Mesenchymal stem cell (in vitro differentiated cells and primary cell): ENCODE data around the gene MPDZ.

Source experiments
- DNase-seq: peaks from one replicate; pipeline ENCODE4 v3.0.0-alpha.2; 2013
- H2AFZ ChIP-seq: one replicate; pipeline ENCODE4 v1.6.1; 2013; ENCODE audit warnings: low read depth, mild to moderate bottlenecking, control low read depth, inconsistent platforms, low read length, moderate library complexity
- H2AK5ac ChIP-seq: 2 replicates; pipeline ENCODE4 v1.6.1; 2013; ENCODE audit warnings: low read length, moderate library complexity, mild to moderate bottlenecking, inconsistent platforms; ENCODE audit not compliant: severe bottlenecking
- H2BK120ac ChIP-seq: one replicate; pipeline ENCODE4 v1.6.1; 2013; ENCODE audit warnings: low read depth, mild to moderate bottlenecking, inconsistent platforms, low read length, moderate library complexity
- H2BK12ac ChIP-seq, 2 experiments: one replicate each; pipeline ENCODE4 v1.6.1; 2013; ENCODE audit warnings: inconsistent platforms in 2 of 2, low read length in 2 of 2, mild to moderate bottlenecking in 2 of 2, moderate library complexity in 2 of 2, control low read depth in 1 of 2
- H2BK15ac ChIP-seq: one replicate; pipeline ENCODE4 v1.6.1; 2013; ENCODE audit warnings: mild to moderate bottlenecking, low read depth, inconsistent platforms; ENCODE audit not compliant: poor library complexity, severe bottlenecking
- H2BK5ac ChIP-seq: 2 replicates; pipeline ENCODE4 v1.6.1; 2013; ENCODE audit warnings: low read depth, mild to moderate bottlenecking, low read length, control low read depth, inconsistent platforms; ENCODE audit not compliant: poor library complexity, severe bottlenecking
- H3K14ac ChIP-seq, 2 experiments: one replicate each; pipeline ENCODE4 v1.6.1; 2013; ENCODE audit warnings: inconsistent platforms in 2 of 2, low read length in 2 of 2, control low read depth in 1 of 2, mild to moderate bottlenecking in 1 of 2, moderate library complexity in 1 of 2
- H3K18ac ChIP-seq, 2 experiments: one replicate each; pipeline ENCODE4 v1.6.1; 2013; ENCODE audit warnings: inconsistent platforms in 2 of 2, low read length in 2 of 2, control low read depth in 1 of 2, low read depth in 1 of 2, mild to moderate bottlenecking in 1 of 2
- H3K23ac ChIP-seq, 2 experiments: one replicate each; pipeline ENCODE4 v1.6.1; 2013; ENCODE audit warnings: inconsistent platforms in 2 of 2, low read length in 2 of 2, mild to moderate bottlenecking in 2 of 2, moderate library complexity in 2 of 2, control low read depth in 1 of 2
- H3K27ac ChIP-seq: 2 replicates; pipeline ENCODE4 v1.5.1; 2013; ENCODE audit warnings: mild to moderate bottlenecking, moderate library complexity, low read length, control low read depth, inconsistent platforms; ENCODE audit not compliant: poor library complexity, severe bottlenecking
- H3K27me3 ChIP-seq, 2 experiments: 2 replicates each; pipeline versions ENCODE4 v1.6.1 to v1.7.0; 2013; ENCODE audit warnings: low read length in 2 of 2, mild to moderate bottlenecking in 2 of 2, moderate library complexity in 2 of 2, control low read depth in 1 of 2, inconsistent platforms in 1 of 2; ENCODE audit not compliant: control insufficient read depth in 1 of 2, insufficient read depth in 1 of 2
- H3K36me3 ChIP-seq, 2 experiments: 2 replicates each; pipeline versions ENCODE4 v1.6.1 to v1.7.0; 2013; ENCODE audit warnings: low read length in 2 of 2, control low read depth in 1 of 2, inconsistent platforms in 1 of 2, low read depth in 1 of 2, mild to moderate bottlenecking in 1 of 2; ENCODE audit not compliant: insufficient read depth in 2 of 2, control insufficient read depth in 1 of 2
- H3K4ac ChIP-seq, 2 experiments: one replicate each; pipeline ENCODE4 v1.6.1; 2013; ENCODE audit warnings: inconsistent platforms in 2 of 2, low read length in 2 of 2, mild to moderate bottlenecking in 2 of 2, moderate library complexity in 2 of 2, control low read depth in 1 of 2, low read depth in 1 of 2
- H3K4me1 ChIP-seq: 2 replicates; pipeline ENCODE4 v1.6.1; 2013; ENCODE audit warnings: low read depth, low read length, control low read depth; ENCODE audit not compliant: control insufficient read depth, insufficient read depth
- H3K4me2 ChIP-seq: 2 replicates; pipeline ENCODE4 v1.6.1; 2013; ENCODE audit warnings: low read length, mild to moderate bottlenecking, inconsistent platforms; ENCODE audit not compliant: poor library complexity, severe bottlenecking
- H3K4me3 ChIP-seq, 2 experiments: 2 replicates each; pipeline versions ENCODE4 v1.5.1 to v1.7.0; 2013; ENCODE audit warnings: low read length in 2 of 2, mild to moderate bottlenecking in 2 of 2, control low read depth in 1 of 2, low read depth in 1 of 2; ENCODE audit not compliant: insufficient read depth in 1 of 2
- H3K79me1 ChIP-seq: replicated peaks from 2 replicates; pipeline ENCODE4 v1.6.1; 2013; ENCODE audit warnings: mild to moderate bottlenecking, control low read depth, low read length, inconsistent platforms; ENCODE audit not compliant: poor library complexity, severe bottlenecking
- H3K9ac ChIP-seq: 2 replicates; pipeline ENCODE4 v1.7.0; 2013; ENCODE audit warnings: mild to moderate bottlenecking, low read length, moderate library complexity
- H3K9me3 ChIP-seq: 2 replicates; pipeline ENCODE4 v1.7.0; 2013; ENCODE audit warnings: mild to moderate bottlenecking, low read length; ENCODE audit not compliant: control insufficient read depth
- H4K8ac ChIP-seq: one replicate; pipeline ENCODE4 v1.6.1; 2013; ENCODE audit warnings: inconsistent platforms, mild to moderate bottlenecking, low read length, moderate library complexity
- H4K91ac ChIP-seq: one replicate; pipeline ENCODE4 v1.6.1; 2013; ENCODE audit warnings: mild to moderate bottlenecking, low read length, inconsistent platforms
- WGBS: methylation state at CpG from one replicate; pipeline ENCODE4 v1.1.7; 2013; ENCODE audit warnings: mixed read lengths; 5-methylcytosine and 5-hydroxymethylcytosine counted together

The MPDZ gene

GRCh38 chr9:13179257-13179656, 100.2 kb downstream of the MPDZ start:
- H3K4me2 ChIP-seq, result no peak overlapping the region
- no peak overlapping the region for H4K91ac ChIP-seq
- no peak overlapping the region for H2BK12ac ChIP-seq
- H3K9me3 ChIP-seq, result no peaks in the 10 kb centered on the region
- no peak overlapping the region for H2AFZ ChIP-seq
- no peak overlapping the region for H3K14ac ChIP-seq
- H2AK5ac ChIP-seq, result no peak overlapping the region
- H3K18ac ChIP-seq, result no peak overlapping the region
- no peaks in the 10 kb centered on the region for H3K27me3 ChIP-seq
- no peak overlapping the region for H2BK120ac ChIP-seq
- no peak overlapping the region for H3K4me3 ChIP-seq
- no peak overlapping the region for H2BK5ac ChIP-seq
- H3K36me3 ChIP-seq, result peaks cover 0 to 48% of the 10 kb centered on the region in 2 experiments
- no peak for DNase-seq
- peaks cover 1% of the 10 kb centered on the region for H3K4me1 ChIP-seq
- no peak overlapping the region for H2BK15ac ChIP-seq
- H3K4ac ChIP-seq, result no peak overlapping the region
- H3K9ac ChIP-seq, result no peak overlapping the region
- H4K8ac ChIP-seq, result no peak overlapping the region
- H3K27ac ChIP-seq, result no peak overlapping the region
- no peaks in the 10 kb centered on the region for H3K79me1 ChIP-seq
- no peak overlapping the region for H3K23ac ChIP-seq
- 81% methylated on average over 2 of the region's 3 CpGs for WGBS

GRCh38 chr9:13175732-13176131, 103.8 kb downstream of the MPDZ start:
- Histone ChIP-seq H3K79me1 (no peaks in the 10 kb centered on the region), H2BK12ac (no peak overlapping the region), H3K9me3 (no peaks in the 10 kb centered on the region), H2BK5ac (no peak overlapping the region), H3K9ac (no peak overlapping the region), H3K27me3 (no peaks in the 10 kb centered on the region), H3K4me1 (no peaks in the 10 kb centered on the region), H3K4me3 (no peak overlapping the region), H3K23ac (no peak overlapping the region), H4K91ac (no peak overlapping the region), H3K18ac (no peak overlapping the region), H3K4me2 (no peak overlapping the region), H2AFZ (no peak overlapping the region), H3K27ac (no peak overlapping the region), H3K4ac (no peak overlapping the region), H2AK5ac (no peak overlapping the region), H4K8ac (no peak overlapping the region), H2BK15ac (no peak overlapping the region), H3K36me3 (peaks cover 0 to 25% of the 10 kb centered on the region in 2 experiments), H2BK120ac (no peak overlapping the region), H3K14ac (no peak overlapping the region)
- WGBS, result 96% methylated on average over 2 of the region's 2 CpGs
- no peak for DNase-seq

- no peak overlapping the region for H2BK12ac ChIP-seq
- no peak overlapping the region for H3K14ac ChIP-seq
- no peak overlapping the region for H3K27ac ChIP-seq
- no peak overlapping the region for H3K4ac ChIP-seq
- H4K91ac ChIP-seq, result no peak overlapping the region
- no peaks in the 10 kb centered on the region for H3K9me3 ChIP-seq
- peaks cover 0 to 26% of the 10 kb centered on the region in 2 experiments for H3K36me3 ChIP-seq
- H2BK120ac ChIP-seq, result no peak overlapping the region
- H3K4me1 ChIP-seq, result no peaks in the 10 kb centered on the region
- H2BK15ac ChIP-seq, result no peak overlapping the region
- no peak overlapping the region for H3K23ac ChIP-seq
- no peak overlapping the region for H3K9ac ChIP-seq
- no peak overlapping the region for H2AK5ac ChIP-seq
- no peak overlapping the region for H3K4me3 ChIP-seq
- H2BK5ac ChIP-seq, result no peak overlapping the region
- no peak overlapping the region for H4K8ac ChIP-seq
- H3K18ac ChIP-seq, result no peak overlapping the region
- H2AFZ ChIP-seq, result no peak overlapping the region
- H3K27me3 ChIP-seq, result no peaks in the 10 kb centered on the region
- no peak for DNase-seq
- WGBS, result 80% methylated on average over 1 of the region's 2 CpGs
- no peak overlapping the region for H3K4me2 ChIP-seq
- H3K79me1 ChIP-seq, result no peaks in the 10 kb centered on the region
These were observed 104.4 kb downstream of the MPDZ start for GRCh38 chr9:13174906-13175639.

- Histone ChIP-seq H4K8ac (no peak overlapping the region), H4K91ac (no peak overlapping the region), H2BK120ac (no peak overlapping the region), H3K23ac (no peak overlapping the region), H3K4ac (no peak overlapping the region), H3K9me3 (no peaks in the 10 kb centered on the region), H2BK5ac (no peak overlapping the region), H2AFZ (no peak overlapping the region), H3K79me1 (no peaks in the 10 kb centered on the region), H3K4me1 (no peaks in the 10 kb centered on the region), H3K9ac (no peak overlapping the region), H3K36me3 (peaks cover 0 to 22% of the 10 kb centered on the region in 2 experiments), H3K14ac (no peak overlapping the region), H3K27ac (no peak overlapping the region), H3K18ac (no peak overlapping the region), H3K4me3 (no peak overlapping the region), H3K4me2 (no peak overlapping the region), H3K27me3 (no peaks in the 10 kb centered on the region), H2AK5ac (no peak overlapping the region), H2BK12ac (no peak overlapping the region), H2BK15ac (no peak overlapping the region)
- 100% methylated on average over 4 of the region's 4 CpGs for WGBS
- DNase-seq, result no peak
These were observed 105.9 kb downstream of the MPDZ start for GRCh38 chr9:13173553-13173952.
